HepG2 (cell line): Measurements from ENCODE around the gene CCT3. TPM values are rescaled to one million over a fixed set of nuclear protein-coding genes. Genes with fewer than 3 reads are reported as not detected.

Experiments used
- ATAC-seq: fragments of 200-7000 bp; cut with Tn5 transposase; 3 replicates; pipeline ENCODE4 v1.9.1; 2020; ENCODE audit warnings: mild to moderate bottlenecking, moderate library complexity
- BruUV-seq: library from RNA; stranded (reverse); fragments of 400-500 nt; replicated peaks from 2 replicates; lab custom pipeline; 2021; lab: Mats Ljungman, UMichigan
- CTCF ChIA-PET: fragments of 300-600 bp; formaldehyde crosslinking; extraction: SDS; loops from one replicate; lab custom pipeline; 2021; ENCODE audit warnings: low total read pairs, inconsistent platforms, low intra/inter-chr PET ratio; lab: Yijun Ruan, JAX
- POLR2A ChIA-PET: fragments of 350-600 bp; sonication (Branson Sonifier 250); formaldehyde crosslinking; loops from one replicate; lab custom pipeline; 2020; ENCODE audit warnings: antibody characterized with exemption, inconsistent platforms; lab: Yijun Ruan, JAX
- DNase-seq: peaks from one replicate; pipeline ENCODE4 v3.0.0-alpha.2; 2015; ENCODE audit warnings: low spot score
- FAIRE-seq: peaks from 3 replicates; lab custom pipeline; 2011; peaks lifted over from hg19 to GRCh38; lab: Jason Lieb, UNC
- H2AFZ ChIP-seq: one replicate; pipeline ENCODE4 v1.6.1; 2011; ENCODE audit warnings: low read length, inconsistent platforms
- H3K27ac ChIP-seq: fragments of 300-600 bp; 3 replicates; pipeline ENCODE4 v1.8.0; 2011; ENCODE audit warnings: mixed run types, mild to moderate bottlenecking, mixed read lengths, low read length, inconsistent platforms; ENCODE audit not compliant: insufficient read depth; ENCODE audit errors: extremely low read length
- H3K27me3 ChIP-seq, 2 experiments: fragments of 200-600 bp in 1 of 2; 2 replicates in 1 of 2; 3 replicates in 1 of 2; pipeline versions ENCODE4 v1.6.0 to v1.8.0; 2011; ENCODE audit warnings: low read length in 2 of 2, mild to moderate bottlenecking in 2 of 2, moderate library complexity in 2 of 2, inconsistent platforms in 1 of 2; ENCODE audit not compliant: insufficient read depth in 2 of 2, control insufficient read depth in 1 of 2
- H3K36me3 ChIP-seq, 2 experiments: fragments of 200-600 bp in 1 of 2; replicated peaks in 1 of 2; 2 replicates in 1 of 2; 3 replicates in 1 of 2; pipeline versions ENCODE4 v1.5.1 to v1.8.0; 2011; ENCODE audit warnings: low read length in 2 of 2, inconsistent platforms in 1 of 2; ENCODE audit not compliant: insufficient read depth in 2 of 2, control insufficient read depth in 1 of 2
- H3K4me1 ChIP-seq: 2 replicates; pipeline ENCODE4 v1.5.1; 2012; ENCODE audit warnings: low read length, inconsistent platforms; ENCODE audit not compliant: insufficient read depth
- H3K4me2 ChIP-seq: 2 replicates; pipeline ENCODE4 v1.6.0; 2011; ENCODE audit warnings: low read depth, low read length, inconsistent platforms
- H3K4me3 ChIP-seq, 3 experiments: fragments of 200-600 bp in 1 of 3; sonication (generic), shearing (Covaris generic) in 1 of 3; replicated peaks in 1 of 3; 2 replicates each; pipeline ENCODE4 v1.5.1; 2011 to 2016; ENCODE audit warnings: low read length in 3 of 3, inconsistent platforms in 2 of 3, low read depth in 2 of 3, mild to moderate bottlenecking in 2 of 3, control low read depth in 1 of 3, mixed read lengths in 1 of 3; ENCODE audit not compliant: insufficient read depth in 1 of 3
- H3K79me2 ChIP-seq: one replicate; pipeline ENCODE4 v1.6.1; 2011; ENCODE audit warnings: low read length, inconsistent platforms; ENCODE audit not compliant: insufficient read depth
- H3K9ac ChIP-seq: 2 replicates; pipeline ENCODE4 v1.6.0; 2011; ENCODE audit warnings: mild to moderate bottlenecking, low read depth, low read length, inconsistent platforms; ENCODE audit not compliant: insufficient read depth
- H3K9me3 ChIP-seq: 2 replicates; pipeline ENCODE4 v1.5.1; 2012; ENCODE audit warnings: mild to moderate bottlenecking, low read length
- H4K20me1 ChIP-seq: 2 replicates; pipeline ENCODE4 v1.6.0; 2011; ENCODE audit warnings: inconsistent platforms, mild to moderate bottlenecking, low read length, moderate library complexity; ENCODE audit not compliant: insufficient read depth
- AKAP8 ChIP-seq: sonication (generic); formaldehyde crosslinking; IDR thresholded peaks from 2 replicates; pipeline ENCODE4 v1.5.1; 2020; ENCODE audit warnings: mild to moderate bottlenecking, missing genetic modification reagents
- ATF6 ChIP-seq: sonication (generic); formaldehyde crosslinking; conservative IDR thresholded peaks from 2 replicates; pipeline ENCODE4 v1.4.0; 2020; ENCODE audit warnings: missing genetic modification reagents
- GABPB1 ChIP-seq: IDR thresholded peaks from 2 replicates; pipeline ENCODE4 v1.6.1; 2016; ENCODE audit warnings: mild to moderate bottlenecking, missing genetic modification reagents, moderate library complexity, missing compliant biosample characterization
- HNF1A ChIP-seq, 2 experiments: sonication (generic) in 1 of 2; formaldehyde crosslinking in 1 of 2; IDR thresholded peaks; 2 replicates each; pipeline versions ENCODE4 v1.4.0 to v1.6.1; 2016 to 2020; ENCODE audit warnings: borderline replicate concordance in 1 of 2, low read depth in 1 of 2, mild to moderate bottlenecking in 1 of 2, missing genetic modification reagents in 1 of 2
- MYPOP ChIP-seq: sonication (generic); formaldehyde crosslinking; IDR thresholded peaks from 2 replicates; pipeline ENCODE4 v1.8.1; 2023; ENCODE audit warnings: mild to moderate bottlenecking, moderate library complexity, missing genetic modification reagents
- PHF8 ChIP-seq: sonication (generic); formaldehyde crosslinking; IDR thresholded peaks from 2 replicates; pipeline ENCODE4 v1.5.0; 2020; ENCODE audit warnings: missing genetic modification reagents
- RBM22 ChIP-seq: fragments of 200-400 bp; formaldehyde crosslinking; optimal IDR thresholded peaks from 2 replicates; pipeline ENCODE3; 2017; ENCODE audit warnings: mild to moderate bottlenecking, low read length, moderate library complexity
- SMC3 ChIP-seq: IDR thresholded peaks from 2 replicates; pipeline ENCODE4 v1.6.1; 2011; ENCODE audit warnings: low read length, improper control_type of control experiment
- SRY ChIP-seq: sonication (generic); formaldehyde crosslinking; IDR thresholded peaks from 2 replicates; pipeline ENCODE4 v1.8.0; 2022; ENCODE audit warnings: mild to moderate bottlenecking, missing genetic modification reagents
- TEF ChIP-seq: sonication (generic); formaldehyde crosslinking; IDR thresholded peaks from 2 replicates; pipeline ENCODE4 v1.5.0; 2020; ENCODE audit warnings: missing genetic modification reagents
- TOE1 ChIP-seq: sonication (generic); formaldehyde crosslinking; IDR thresholded peaks from 2 replicates; pipeline ENCODE4 v1.4.0; 2020; ENCODE audit warnings: mild to moderate bottlenecking, missing genetic modification reagents
- ZFX ChIP-seq: sonication (generic); formaldehyde crosslinking; IDR thresholded peaks from 2 replicates; pipeline ENCODE4 v1.4.0; 2020; ENCODE audit warnings: mild to moderate bottlenecking, low read depth, missing genetic modification reagents, moderate library complexity
- ZNF10 ChIP-seq: sonication (generic); formaldehyde crosslinking; IDR thresholded peaks from 2 replicates; pipeline ENCODE4 v1.4.0; 2020; ENCODE audit warnings: mild to moderate bottlenecking, low read depth, missing genetic modification reagents, borderline replicate concordance
- ZNF333 ChIP-seq: sonication (generic); formaldehyde crosslinking; IDR thresholded peaks from 2 replicates; pipeline ENCODE4 v1.4.0; 2020; ENCODE audit warnings: mild to moderate bottlenecking, missing genetic modification reagents, borderline replicate concordance
- ZNF460 ChIP-seq: sonication (generic); formaldehyde crosslinking; IDR thresholded peaks from 2 replicates; pipeline ENCODE4 v1.5.1; 2020; ENCODE audit warnings: missing genetic modification reagents, mild to moderate bottlenecking, borderline replicate concordance
- ZNF557 ChIP-seq: sonication (generic); formaldehyde crosslinking; IDR thresholded peaks from 2 replicates; pipeline ENCODE4 v1.4.0; 2020; ENCODE audit warnings: missing genetic modification reagents
- ZNF790 ChIP-seq: sonication (generic); formaldehyde crosslinking; IDR thresholded peaks from 2 replicates; pipeline ENCODE4 v1.8.0; 2022; ENCODE audit warnings: missing genetic modification reagents, mild to moderate bottlenecking, borderline replicate concordance
- WGBS: methylation state at CpG from one replicate; pipeline ENCODE4 v1.1.6; 2017; ENCODE audit warnings: low lambda C conversion rate; 5-methylcytosine and 5-hydroxymethylcytosine counted together
- in situ Hi-C: cut with HindIII; loops from 2 replicates; pipeline ENCODE4 v1.10.0; 2017; ENCODE audit warnings: low pct_unique_long_range_greater_than_20kb; ENCODE audit not compliant: extremely low pct_ligation_motif_present
- intact Hi-C: fragments of 100-400 bp; cut with micrococcal nuclease; formaldehyde crosslinking; loops from one replicate; pipeline ENCODE4 v1.10.0; 2022; ENCODE audit not compliant: unreplicated experiment
- polyA plus RNA-seq, 8 experiments: library from polyadenylated mRNA; depleted of rRNA in 3 of 8; stranded (reverse) in 7 of 8; unstranded in 1 of 8; fragments of >200 nt; fragmentation: Illumina TruSeq in 4 of 8; extraction: Trizol in 4 of 8; gene quantifications; 2 replicates each; pipeline versions ENCODE4 v1.2.1 to v1.2.3, GENCODE V29; 2011 to 2016; ENCODE audit warnings: low read depth in 4 of 8, missing spikeins in 1 of 8, mixed read lengths in 1 of 8; ENCODE audit not compliant: insufficient read depth in 1 of 8
- total RNA-seq, 5 experiments: library from RNA; depleted of rRNA; stranded (reverse); fragments of >200 nt; fragmentation: Illumina TruSeq; extraction: Trizol; gene quantifications; 2 replicates each; pipeline ENCODE4 v1.2.3, GENCODE V29; 2016; ENCODE audit warnings: low read depth in 1 of 5

The CCT3 gene
- total and polyA plus RNA-seq, 2 of the 13 experiments (the other 11 are each of a cell fraction or from before 2014, with no cell fraction given) = 319 to 615 TPM

- no peak for ATAC-seq
- peaks cover 49% of the 10 kb centered on the region for H3K79me2 ChIP-seq
- CTCF ChIA-PET = no interaction called here
Measured at GRCh38 chr1:156283521-156283920, 54.6 kb downstream of the CCT3 start.

More at GRCh38 chr1:156283521-156283920, 54.6 kb downstream of the CCT3 start:
- in situ Hi-C loops = no loop called here
- DNase-seq (no peak), FAIRE-seq (no peak)
- Histone ChIP-seq H3K27ac (peak overlapping the region; percentile 78), H2AFZ (no peak overlapping the region), H3K9ac (peak overlapping the region; percentile 96), H3K4me2 (peak overlapping the region; percentile 86), H3K9me3 (no peaks in the 10 kb centered on the region), H3K27me3 (no peaks in the 10 kb centered on the region; a peak in 1 of 5 replicates), H3K36me3 (peaks cover 5 to 21% of the 10 kb centered on the region in 2 experiments), H3K4me1 (peaks cover 33% of the 10 kb centered on the region), H3K4me3 (peak overlapping the region; percentile 71 to 95 (median 87)), H4K20me1 (peaks cover 14% of the 10 kb centered on the region)
- intact Hi-C loops = no loop called here
- TF ChIP-seq ZNF333 (CRISPR knock-in tag) (no peak), GABPB1 (CRISPR knock-in tag) (no peak), SRY (no peak), MYPOP (CRISPR knock-in tag) (no peak), ZNF557 (CRISPR knock-in tag) (no peak), HNF1A (IDR thresholded peaks at IDR 0.05; ENCODE audit: low read depth) (no peak), HNF1A (CRISPR knock-in tag; IDR thresholded peaks at IDR 0.05; ENCODE audit: borderline replicate concordance) (no peak), ZFX (CRISPR knock-in tag) (no peak), TOE1 (CRISPR knock-in tag) (no peak), PHF8 (CRISPR knock-in tag) (no peak), ZNF460 (CRISPR knock-in tag) (no peak), ZNF790 (CRISPR knock-in tag) (no peak), TEF (CRISPR knock-in tag) (no peak), SMC3 (no peak), AKAP8 (CRISPR knock-in tag) (no peak), ATF6 (CRISPR knock-in tag) (no peak), RBM22 (no peak), ZNF10 (no peak)
- POLR2A ChIA-PET = interaction anchor here (0.8 to 7.1 kb wide), 12 partner anchors 11 to 90 kb away, joined by 3 to 115 read pairs (median 6); partner anchors contain the start of genes CCT3, GLMP, PAQR6 and PMF1
- 84% methylated on average over 1 of the region's 1 CpG for WGBS
- no TSS peak for BruUV-seq
